ENCODE measurements around the gene CHGA. TPM values are rescaled to one million over a fixed set of nuclear protein-coding genes. Genes with fewer than 3 reads are reported as not detected.

Gene CHGA
- total and polyA plus RNA-seq, 2 of the 13 experiments (the other 11 are each of a cell fraction or from before 2014, with no cell fraction given), result not detected

- CTCF ChIA-PET (ENCODE audit: low intra/inter-chr PET ratio, low total read pairs), result no interaction called here
- no TSS peak for BruUV-seq (replicated peaks)
- intact Hi-C loops (cut with micrococcal nuclease; ENCODE audit: unreplicated experiment), result no loop called here
- FAIRE-seq (no peak), ATAC-seq (no peak), DNase-seq (ENCODE audit: low spot score) (no peak)
- POLR2A ChIA-PET, result no interaction called here
- Histone ChIP-seq H3K9ac (ENCODE audit: insufficient read depth, low read depth, low read length) (no peak overlapping the region), H3K4me3 (replicated peaks in 1 of 3; ENCODE audit: insufficient read depth in 1 of 3, low read depth in 2 of 3, low read length in 3 of 3) (no peak overlapping the region), H3K36me3 (replicated peaks in 1 of 2; ENCODE audit: control insufficient read depth in 1 of 2, insufficient read depth in 2 of 2, low read length in 2 of 2) (peaks cover 7 to 11% of the 10 kb centered on the region in 2 experiments; a peak in 3 of 5 replicates), H3K4me2 (ENCODE audit: low read depth, low read length) (no peak overlapping the region), H3K4me1 (ENCODE audit: insufficient read depth, low read length) (no peaks in the 10 kb centered on the region), H3K27ac (ENCODE audit: extremely low read length, insufficient read depth, low read length) (no peak overlapping the region), H3K79me2 (ENCODE audit: insufficient read depth, low read length) (no peaks in the 10 kb centered on the region), H2AFZ (ENCODE audit: low read length) (no peak overlapping the region), H3K9me3 (ENCODE audit: low read length) (no peaks in the 10 kb centered on the region), H4K20me1 (ENCODE audit: insufficient read depth, low read length) (no peaks in the 10 kb centered on the region), H3K27me3 (ENCODE audit: control insufficient read depth in 1 of 2, insufficient read depth in 2 of 2, low read length in 2 of 2) (no peaks in the 10 kb centered on the region; a peak in 1 of 5 replicates)
- in situ Hi-C loops (cut with HindIII; ENCODE audit: extremely low pct_ligation_motif_present, low pct_unique_long_range_greater_than_20kb), result no loop called here
- 90% methylated on average over 8 of the region's 38 CpGs for WGBS (ENCODE audit: low lambda C conversion rate)
- TF ChIP-seq ZNF644 (CRISPR knock-in tag; IDR thresholded peaks at IDR 0.05; ENCODE audit: low read depth), result no peak
- TF ChIP-seq ZNF768 (CRISPR knock-in tag; IDR thresholded peaks at IDR 0.05), result peak; percentile 92
These were observed 23.3 kb downstream of the CHGA start for GRCh38 chr14:92945959-92946846.

- Histone ChIP-seq H3K79me2 (ENCODE audit: insufficient read depth, low read length) (no peaks in the 10 kb centered on the region), H3K27me3 (ENCODE audit: control insufficient read depth in 1 of 2, insufficient read depth in 2 of 2, low read length in 2 of 2) (no peaks in the 10 kb centered on the region; a peak in 1 of 5 replicates), H3K27ac (ENCODE audit: extremely low read length, insufficient read depth, low read length) (no peak overlapping the region), H4K20me1 (ENCODE audit: insufficient read depth, low read length) (no peaks in the 10 kb centered on the region), H3K9me3 (ENCODE audit: low read length) (no peaks in the 10 kb centered on the region), H2AFZ (ENCODE audit: low read length) (no peak overlapping the region), H3K4me2 (ENCODE audit: low read depth, low read length) (no peak overlapping the region), H3K9ac (ENCODE audit: insufficient read depth, low read depth, low read length) (no peak overlapping the region), H3K36me3 (replicated peaks in 1 of 2; ENCODE audit: control insufficient read depth in 1 of 2, insufficient read depth in 2 of 2, low read length in 2 of 2) (peaks cover 11 to 13% of the 10 kb centered on the region in 2 experiments; a peak in 3 of 5 replicates), H3K4me1 (ENCODE audit: insufficient read depth, low read length) (no peaks in the 10 kb centered on the region), H3K4me3 (replicated peaks in 1 of 3; ENCODE audit: insufficient read depth in 1 of 3, low read depth in 2 of 3, low read length in 3 of 3) (no peak overlapping the region)
- no peak for DNase-seq (ENCODE audit: low spot score)
- WGBS (ENCODE audit: low lambda C conversion rate), result 90% methylated on average over 9 of the region's 12 CpGs
- intact Hi-C loops (cut with micrococcal nuclease; ENCODE audit: unreplicated experiment), result no loop called here
- ChIA-PET POLR2A (no interaction called here), CTCF (ENCODE audit: low intra/inter-chr PET ratio, low total read pairs) (no interaction called here)
- ATAC-seq, result no peak
- FAIRE-seq, result no peak
- TF ChIP-seq ZNF280B (CRISPR knock-in tag; IDR thresholded peaks at IDR 0.05; ENCODE audit: borderline replicate concordance) (no peak), ZNF704 (CRISPR knock-in tag; IDR thresholded peaks at IDR 0.05; ENCODE audit: borderline replicate concordance) (no peak), SP140L (CRISPR knock-in tag; IDR thresholded peaks at IDR 0.05; ENCODE audit: borderline replicate concordance) (no peak)
- in situ Hi-C loops (cut with HindIII; ENCODE audit: extremely low pct_ligation_motif_present, low pct_unique_long_range_greater_than_20kb), result no loop called here
- no TSS peak for BruUV-seq (replicated peaks)
These were observed 24.0 kb downstream of the CHGA start for GRCh38 chr14:92946847-92947545.
